GM06990 (cell line): ENCODE measurements around the gene GCNT1.

ENCODE experiments used
- DNase-seq: peaks from one replicate; pipeline ENCODE4 v3.0.0-alpha.2; 2011; ENCODE audit not compliant: insufficient read length; ENCODE audit errors: extremely low read depth
- H3K27me3 ChIP-seq: replicated peaks from 2 replicates; pipeline ENCODE4 v1.6.0; 2011; ENCODE audit warnings: low read length; ENCODE audit not compliant: control insufficient read depth, insufficient read depth
- H3K36me3 ChIP-seq: 2 replicates; pipeline ENCODE4 v1.5.1; 2011; ENCODE audit warnings: low read length; ENCODE audit not compliant: control insufficient read depth, insufficient read depth
- H3K4me3 ChIP-seq: replicated peaks from 2 replicates; pipeline ENCODE4 v1.5.1; 2011; ENCODE audit warnings: low read depth, mild to moderate bottlenecking, control low read depth, low read length
- TF ChIP-seq, protein P1 (sequence below): IDR thresholded peaks from 2 replicates; pipeline ENCODE4 v1.5.1; 2011; ENCODE audit warnings: low read length, control low read depth, mild to moderate bottlenecking, inconsistent platforms; ENCODE audit not compliant: insufficient read depth, poor library complexity, severe bottlenecking

GCNT1 gene

GRCh38 chr9:76537150-76537646 lies 78.2 kb downstream of the GCNT1 start:
- H3K4me3 ChIP-seq: no peak overlapping the region
- no peaks in the 10 kb centered on the region; the same call in 1 of the 2 replicates for H3K27me3 ChIP-seq
- DNase-seq: no peak
- no peaks in the 10 kb centered on the region for H3K36me3 ChIP-seq
- TF ChIP-seq, protein P1, sequence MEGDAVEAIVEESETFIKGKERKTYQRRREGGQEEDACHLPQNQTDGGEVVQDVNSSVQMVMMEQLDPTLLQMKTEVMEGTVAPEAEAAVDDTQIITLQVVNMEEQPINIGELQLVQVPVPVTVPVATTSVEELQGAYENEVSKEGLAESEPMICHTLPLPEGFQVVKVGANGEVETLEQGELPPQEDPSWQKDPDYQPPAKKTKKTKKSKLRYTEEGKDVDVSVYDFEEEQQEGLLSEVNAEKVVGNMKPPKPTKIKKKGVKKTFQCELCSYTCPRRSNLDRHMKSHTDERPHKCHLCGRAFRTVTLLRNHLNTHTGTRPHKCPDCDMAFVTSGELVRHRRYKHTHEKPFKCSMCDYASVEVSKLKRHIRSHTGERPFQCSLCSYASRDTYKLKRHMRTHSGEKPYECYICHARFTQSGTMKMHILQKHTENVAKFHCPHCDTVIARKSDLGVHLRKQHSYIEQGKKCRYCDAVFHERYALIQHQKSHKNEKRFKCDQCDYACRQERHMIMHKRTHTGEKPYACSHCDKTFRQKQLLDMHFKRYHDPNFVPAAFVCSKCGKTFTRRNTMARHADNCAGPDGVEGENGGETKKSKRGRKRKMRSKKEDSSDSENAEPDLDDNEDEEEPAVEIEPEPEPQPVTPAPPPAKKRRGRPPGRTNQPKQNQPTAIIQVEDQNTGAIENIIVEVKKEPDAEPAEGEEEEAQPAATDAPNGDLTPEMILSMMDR: no peak

DNA sequence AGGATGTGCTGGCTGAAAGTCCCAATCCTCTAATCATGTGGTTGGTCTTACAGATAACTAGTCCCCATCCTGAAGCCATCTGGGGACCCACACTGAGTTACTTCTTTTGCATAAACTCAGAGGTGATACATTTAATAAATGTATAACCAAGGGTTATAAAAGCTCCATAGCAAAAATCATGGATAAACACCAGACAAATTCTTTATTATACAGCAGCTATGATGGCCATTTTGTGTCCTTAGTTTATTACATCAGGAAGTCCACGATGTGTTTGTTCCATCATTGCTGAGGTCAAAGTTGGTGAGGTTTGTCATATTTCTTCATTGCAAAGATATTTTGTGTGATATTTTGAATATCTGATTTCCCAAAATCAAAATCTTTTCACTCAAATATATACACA lies 80.2 kb downstream of the GCNT1 start:
- no peaks in the 10 kb centered on the region; the same call in 1 of the 2 replicates for H3K27me3 ChIP-seq
- no peak for DNase-seq
- TF ChIP-seq, protein P1: no peak
- no peaks in the 10 kb centered on the region for H3K36me3 ChIP-seq
- H3K4me3 ChIP-seq: no peak overlapping the region

DNA sequence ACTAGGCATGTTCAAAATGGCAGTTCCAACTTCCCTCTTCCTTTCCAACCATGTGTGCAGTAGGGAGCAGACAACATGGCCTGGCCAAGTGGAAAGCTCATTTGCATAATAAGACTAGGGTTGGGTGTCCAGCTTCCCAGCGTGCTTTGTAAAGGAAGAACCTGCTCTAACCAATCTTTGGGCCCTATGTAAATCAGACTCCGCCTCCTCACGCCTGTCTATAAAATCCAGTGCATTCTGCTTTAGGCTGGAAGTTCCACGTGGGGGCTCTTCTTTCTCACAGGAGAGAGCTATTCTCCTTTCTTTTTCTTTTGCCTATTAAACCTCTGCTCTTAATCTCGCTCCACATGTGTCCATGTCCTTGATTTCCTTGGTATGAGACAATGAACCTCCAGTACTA lies 83.4 kb downstream of the GCNT1 start:
- no peak for DNase-seq
- Histone ChIP-seq H3K27me3 (no peaks in the 10 kb centered on the region), H3K36me3 (no peaks in the 10 kb centered on the region), H3K4me3 (no peak overlapping the region)
- TF ChIP-seq, protein P1: no peak

DNA sequence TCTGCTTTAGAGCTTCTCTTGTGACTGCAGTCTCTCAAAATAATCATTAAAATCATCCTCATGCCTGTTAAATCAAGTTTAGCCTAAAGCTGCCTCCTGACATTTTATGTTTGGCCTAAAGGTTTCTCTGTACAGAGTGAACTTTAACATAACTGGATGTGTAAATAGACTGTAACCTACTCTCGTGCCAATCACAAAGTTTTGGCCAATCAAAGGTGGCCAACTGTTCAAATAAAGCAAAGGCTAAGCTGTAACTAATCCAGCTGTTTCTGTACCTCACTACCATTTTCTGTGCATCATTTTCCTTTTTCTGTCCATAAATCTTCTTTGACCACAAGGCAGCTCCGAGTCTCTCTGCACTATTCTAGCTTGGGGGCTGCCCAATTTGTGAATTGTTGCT lies 86.2 kb downstream of the GCNT1 start:
- Histone ChIP-seq H3K27me3 (no peaks in the 10 kb centered on the region), H3K36me3 (no peaks in the 10 kb centered on the region), H3K4me3 (no peak overlapping the region)
- TF ChIP-seq, protein P1: no peak
- DNase-seq: no peak

GRCh38 chr9:76552181-76552580 lies 93.2 kb downstream of the GCNT1 start:
- DNase-seq: no peak
- TF ChIP-seq, protein P1: no peak
- no peaks in the 10 kb centered on the region for H3K27me3 ChIP-seq
- H3K36me3 ChIP-seq: no peaks in the 10 kb centered on the region
- no peak overlapping the region for H3K4me3 ChIP-seq
